ENCODE measurements around the gene PHLDA2.
A peak's percentile ranks its signal among the peaks of the same experiment; 100 is the strongest.
"Not testable (repeated sequence)": the region's sequence is repeated elsewhere in the genome, so short reads cannot be mapped to it uniquely, and the experiment has no call there.

The PHLDA2 gene

DNA sequence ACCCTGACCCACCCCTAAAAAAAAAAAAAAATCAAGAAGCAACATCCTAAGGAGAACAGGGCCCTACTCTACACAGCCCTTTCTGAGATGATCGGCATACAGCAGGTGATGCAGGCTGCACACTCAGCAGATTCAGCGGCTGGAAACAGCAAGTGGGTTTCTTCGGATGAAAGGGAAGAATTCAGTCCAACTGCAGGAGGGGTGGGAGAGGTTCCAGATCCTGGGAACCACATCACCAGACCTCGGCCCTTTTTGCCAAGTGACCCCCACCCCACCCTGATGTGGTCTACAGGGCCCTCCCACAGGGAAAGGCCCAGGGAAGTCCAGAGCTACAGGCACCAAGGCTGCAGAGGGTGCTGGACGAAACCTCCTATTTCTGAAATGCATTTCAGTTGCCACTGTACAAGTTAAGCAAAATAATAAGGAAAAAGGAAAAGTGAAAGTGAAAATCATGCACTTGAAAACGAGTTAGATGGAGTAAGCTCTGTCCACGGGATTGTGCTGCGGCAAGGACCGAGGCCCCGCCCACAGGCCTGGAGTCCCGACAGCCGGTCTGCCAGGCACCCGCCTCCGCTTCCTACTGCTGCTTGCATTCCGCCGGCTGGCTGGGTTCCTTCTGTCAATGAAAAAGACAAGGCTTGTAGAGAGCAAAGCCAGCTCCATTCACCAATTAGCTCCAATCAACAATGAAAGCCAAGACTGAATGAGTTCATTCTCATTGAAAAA lies 16.0 kb upstream of the PHLDA2 start:
- DNase-seq = no peak

DNA sequence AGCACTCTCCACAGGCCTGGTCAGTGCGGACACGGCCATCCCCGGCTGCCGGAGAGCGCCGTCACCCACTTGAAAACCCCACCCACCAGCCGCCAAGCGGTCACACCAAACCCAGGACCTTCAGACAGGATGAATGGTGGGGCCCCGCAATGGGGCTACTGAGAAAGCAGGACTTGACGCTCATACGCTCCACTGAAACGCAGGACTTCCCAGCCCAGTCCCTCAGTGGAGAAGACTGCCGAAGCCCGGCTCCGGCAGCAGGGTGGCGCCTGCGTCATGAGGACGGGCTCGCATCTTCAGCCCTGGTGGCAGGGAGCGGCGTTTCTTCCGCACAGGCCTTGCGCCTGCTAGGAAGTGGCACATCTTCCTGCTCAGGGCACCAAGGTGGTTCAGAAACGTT lies 15.3 kb upstream of the PHLDA2 start:
- DNase-seq = no peak

DNA sequence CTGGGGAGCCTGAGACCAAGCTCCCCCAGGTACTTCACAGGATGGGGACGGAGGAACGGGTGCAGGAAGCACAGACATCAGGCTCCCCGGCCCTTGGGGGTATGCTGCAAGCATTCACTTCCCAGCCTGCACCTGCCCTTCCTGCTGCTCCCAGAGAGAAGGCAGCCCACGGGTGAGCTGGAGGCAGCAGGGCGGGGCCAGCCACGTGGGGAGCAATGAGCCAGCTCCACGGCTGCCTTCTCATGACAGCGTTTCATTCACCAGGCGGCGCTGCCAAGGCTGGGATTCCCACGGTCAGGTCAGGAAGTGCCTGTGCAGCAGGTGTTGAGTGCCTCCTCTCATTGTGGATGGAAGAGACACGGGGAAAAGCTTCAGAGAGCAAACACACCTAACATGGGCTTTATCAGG lies 14.5 kb upstream of the PHLDA2 start:
- DNase-seq = no peak

DNA sequence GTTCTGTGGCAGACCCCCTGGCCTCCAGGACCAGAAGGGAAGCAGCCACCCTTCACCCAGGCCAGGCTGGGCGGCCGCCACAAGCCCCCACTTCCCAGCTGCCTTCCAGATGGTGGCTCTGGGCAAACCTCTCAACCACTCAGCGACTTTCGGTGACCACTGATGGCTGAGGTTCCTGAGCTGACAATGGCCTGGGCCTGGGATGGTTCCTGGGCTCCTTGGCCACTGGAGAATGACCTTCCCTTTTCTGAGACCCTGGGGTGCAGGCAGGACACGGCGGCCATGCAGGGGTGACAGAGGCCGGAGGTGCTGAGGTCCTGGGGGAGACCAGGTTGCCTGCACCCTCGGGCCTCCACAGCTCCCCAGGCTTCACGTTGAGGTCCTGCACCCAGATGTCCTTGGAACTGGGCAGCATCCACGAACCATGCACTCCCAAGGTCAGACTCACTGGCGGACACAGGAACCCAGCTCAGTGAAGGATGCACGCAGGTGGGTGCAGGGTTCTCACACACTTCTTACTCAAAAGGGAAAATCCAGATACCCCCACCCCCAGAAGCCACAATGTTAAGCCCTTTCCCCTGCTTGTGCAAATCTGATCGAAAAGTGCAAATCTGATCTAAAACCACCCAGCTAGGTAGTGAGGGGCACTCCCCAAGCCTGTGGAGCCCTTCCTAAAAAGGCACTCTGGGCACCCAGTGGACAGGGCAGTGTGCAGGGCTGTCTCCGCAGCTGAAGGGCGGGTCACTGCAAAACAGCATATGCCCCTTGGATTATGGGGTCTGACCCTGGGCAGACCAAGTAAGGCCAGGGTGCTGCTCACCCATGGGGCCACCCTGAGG lies 13.9 kb upstream of the PHLDA2 start:
- no peak for DNase-seq

DNA sequence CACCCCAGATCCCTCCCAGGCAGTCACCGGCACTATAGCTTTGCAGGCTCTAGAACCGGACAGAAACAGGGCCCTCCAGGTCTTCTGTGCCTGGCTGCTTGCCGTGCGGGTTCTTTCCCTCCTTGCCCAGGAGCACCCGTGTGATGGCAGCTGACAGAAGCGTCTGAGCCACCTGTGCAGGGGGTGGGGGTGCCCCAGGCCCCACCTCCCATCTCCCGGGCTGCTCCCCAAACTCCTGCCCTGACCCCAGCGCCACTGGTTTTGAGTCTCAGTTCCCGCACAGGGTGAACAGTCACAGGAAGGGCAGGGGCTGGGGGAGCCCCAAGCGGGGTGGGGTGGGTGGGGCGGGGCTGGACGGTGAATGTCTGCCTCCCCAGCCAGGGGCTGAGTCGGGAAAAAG lies 13.2 kb upstream of the PHLDA2 start:
- DNase-seq = no peak

DNA sequence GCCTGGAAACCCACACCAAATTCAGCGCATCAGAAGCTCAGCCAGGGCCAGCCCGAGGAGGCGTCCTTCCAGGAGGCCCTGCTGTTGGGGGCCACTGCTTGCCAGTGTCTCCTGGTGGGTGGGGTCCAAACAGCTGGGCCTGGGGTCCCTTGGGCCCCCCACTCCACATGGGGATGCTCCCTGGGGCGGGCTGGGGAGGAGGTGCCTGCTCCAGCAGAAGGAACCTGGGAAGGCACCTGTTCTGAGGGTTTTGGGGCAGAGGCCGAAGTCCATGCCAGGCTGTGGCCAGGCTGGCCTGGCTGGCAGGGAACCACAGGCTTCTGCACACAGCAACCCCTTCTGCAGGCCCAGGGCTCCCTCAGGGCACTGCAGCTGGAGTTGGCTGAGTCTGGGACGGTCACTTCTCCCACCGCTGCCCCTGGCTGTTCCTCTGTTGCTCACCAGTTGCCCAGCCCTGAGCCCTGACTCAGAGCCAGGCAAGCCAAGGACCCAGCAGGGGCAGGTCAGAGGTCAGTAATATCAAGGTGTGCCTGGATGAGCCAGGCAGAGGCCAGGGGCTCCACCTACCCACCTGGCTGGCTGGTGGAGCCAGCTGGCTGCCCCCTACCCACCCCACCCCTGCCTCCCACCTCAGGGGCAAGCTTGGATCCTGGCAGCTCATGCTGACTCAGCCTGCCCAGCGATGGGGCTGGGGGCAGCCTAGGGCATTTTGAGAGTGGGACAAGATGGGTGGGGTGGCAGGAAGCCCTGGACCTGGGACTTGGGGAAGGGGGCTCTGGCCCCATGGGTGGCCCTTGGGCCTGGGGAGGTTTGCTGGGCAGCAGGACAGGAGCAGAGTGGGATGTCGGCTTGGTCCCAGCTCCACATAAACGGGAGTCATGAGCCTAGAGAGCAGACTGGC lies 12.0 kb upstream of the PHLDA2 start:
- DNase-seq = no peak

DNA sequence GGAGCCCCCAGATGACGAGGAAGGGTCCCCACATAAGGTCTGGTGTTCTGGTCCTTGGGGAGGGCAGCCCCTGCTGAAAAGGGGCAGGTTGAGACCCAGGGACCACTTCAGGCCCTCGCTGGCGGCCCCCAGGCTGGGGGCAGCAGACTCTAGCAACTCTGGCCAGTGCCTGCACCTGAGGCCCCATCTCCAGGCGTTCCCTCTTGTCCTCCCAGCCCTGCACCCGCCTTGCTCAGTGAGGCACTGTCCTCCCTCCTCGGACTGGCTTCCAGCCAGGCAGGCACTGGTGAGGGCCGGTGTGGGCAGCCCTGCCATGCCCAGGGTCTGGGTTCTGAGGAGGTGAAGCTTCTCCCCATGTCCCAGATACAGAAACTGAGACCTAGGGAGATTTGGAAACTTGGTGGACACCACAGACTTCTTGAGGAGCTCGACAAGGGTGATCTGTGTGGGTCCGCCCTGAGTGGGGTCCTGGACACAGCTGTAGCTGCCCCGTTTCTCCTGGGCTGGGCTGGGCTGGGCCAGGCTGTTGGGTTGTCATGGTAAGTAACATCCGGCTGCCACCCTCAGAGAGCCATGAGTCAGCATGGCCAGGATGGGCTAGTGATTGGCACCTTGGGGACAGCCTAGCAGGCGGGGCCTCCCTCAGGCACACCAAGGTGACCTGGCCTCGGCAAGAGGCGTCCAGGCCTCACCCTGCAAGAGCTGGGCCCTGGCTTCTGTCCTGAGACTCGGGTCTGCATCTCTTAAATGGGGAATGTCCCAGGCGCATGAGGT lies 11.1 kb upstream of the PHLDA2 start:
- DNase-seq = no peak

DNA sequence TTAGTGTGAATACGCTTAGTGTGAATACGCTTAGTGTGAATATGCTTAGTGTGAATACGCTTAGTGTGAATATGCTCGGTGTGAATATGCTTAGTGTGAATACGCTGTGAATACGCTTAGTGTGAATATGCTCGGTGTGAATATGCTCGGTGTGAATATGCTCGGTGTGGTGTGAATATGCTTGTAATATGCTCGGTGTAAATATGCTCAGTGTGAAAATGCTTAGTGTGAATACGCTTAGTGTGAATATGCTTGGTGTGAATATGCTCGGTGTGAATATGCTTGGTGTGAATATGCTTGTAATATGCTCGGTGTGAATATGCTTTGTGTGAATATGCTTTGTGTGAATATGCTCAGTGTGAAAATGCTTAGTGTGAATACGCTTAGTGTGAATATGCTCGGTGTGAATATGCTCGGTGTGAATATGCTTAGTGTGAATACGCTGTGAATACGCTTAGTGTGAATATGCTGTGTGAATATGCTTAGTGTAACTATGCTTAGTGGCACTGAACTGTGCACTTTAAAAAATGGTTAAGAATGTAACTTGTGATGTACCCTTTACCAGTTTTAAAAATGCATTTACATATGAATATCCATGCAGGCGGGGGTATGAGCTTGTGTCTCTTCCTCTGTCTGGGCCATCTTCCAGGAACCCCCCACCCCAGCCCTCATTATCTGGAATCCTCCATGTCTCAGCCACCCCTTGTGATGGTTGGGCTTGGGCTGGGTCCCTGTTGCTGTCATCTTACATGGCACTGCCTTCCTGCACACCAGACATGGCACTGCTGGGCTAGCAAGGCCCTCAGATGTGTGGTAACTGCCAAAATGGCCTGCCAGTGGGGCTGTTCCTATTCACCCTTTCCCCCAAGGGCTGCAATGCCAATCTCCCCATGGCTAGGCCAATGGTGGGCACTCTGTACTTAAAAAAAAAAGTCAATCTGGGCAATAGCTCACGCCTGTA lies 9.5 kb upstream of the PHLDA2 start:
- DNase-seq = not testable (repeated sequence)

DNA sequence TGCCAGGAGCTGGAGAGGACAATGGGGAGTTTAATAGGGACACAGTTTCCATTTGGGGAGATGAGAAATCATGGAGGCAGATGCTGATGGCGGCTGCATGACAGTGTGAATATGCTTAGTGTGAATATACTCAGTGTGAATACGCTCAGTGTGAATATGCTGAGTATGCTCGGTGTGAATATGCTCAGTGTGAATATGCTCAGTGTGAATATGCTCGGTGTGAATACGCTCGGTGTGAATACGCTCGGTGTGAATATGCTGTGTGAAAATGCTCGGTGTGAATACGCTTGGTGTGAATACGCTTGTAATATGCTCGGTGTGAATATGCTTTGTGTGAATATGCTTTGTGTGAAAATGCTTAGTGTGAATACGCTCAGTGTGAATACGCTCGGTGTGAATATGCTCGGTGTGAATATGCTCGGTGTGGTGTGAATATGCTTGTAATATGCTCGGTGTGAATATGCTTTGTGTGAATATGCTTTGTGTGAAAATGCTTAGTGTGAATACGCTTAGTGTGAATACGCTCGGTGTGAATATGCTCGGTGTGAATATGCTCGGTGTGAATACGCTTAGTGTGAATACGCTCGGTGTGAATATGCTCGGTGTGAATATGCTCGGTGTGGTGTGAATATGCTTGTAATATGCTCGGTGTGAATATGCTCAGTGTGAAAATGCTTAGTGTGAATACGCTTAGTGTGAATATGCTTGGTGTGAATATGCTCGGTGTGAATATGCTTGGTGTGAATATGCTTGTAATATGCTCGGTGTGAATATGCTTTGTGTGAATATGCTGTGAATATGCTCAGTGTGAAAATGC lies 8.6 kb upstream of the PHLDA2 start:
- not testable (repeated sequence) for DNase-seq

DNA sequence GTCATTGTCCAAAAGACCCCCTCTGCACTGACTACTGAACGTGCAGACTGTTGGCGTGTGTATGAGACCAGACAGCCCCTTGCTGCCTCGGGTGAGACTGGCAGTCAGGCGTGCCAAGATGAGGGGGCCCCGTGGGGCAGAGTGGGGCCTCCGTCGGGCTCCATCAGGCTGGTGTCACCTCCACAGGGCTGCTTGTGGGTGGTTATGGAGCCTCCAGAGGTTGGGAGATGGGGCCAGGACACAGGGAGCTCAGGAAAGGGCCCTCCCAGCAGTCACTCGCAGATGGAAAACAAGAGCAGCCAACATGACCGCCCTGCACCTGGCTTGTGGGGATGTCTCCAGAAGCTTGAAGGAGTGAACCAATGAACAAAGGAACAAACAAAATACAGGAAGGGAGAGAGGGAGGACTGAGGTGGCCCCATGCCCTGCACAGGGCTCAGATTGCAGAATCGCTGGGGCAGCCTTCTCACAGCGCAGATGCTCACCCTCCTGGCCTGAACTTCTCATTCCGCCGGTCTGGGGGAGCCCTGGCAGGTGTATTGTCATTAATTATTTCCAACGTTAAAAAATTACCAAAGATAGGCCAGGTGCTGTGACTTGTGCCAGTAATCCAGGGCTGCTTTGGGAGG lies 5.5 kb upstream of the PHLDA2 start:
- DNase-seq = no peak

DNA sequence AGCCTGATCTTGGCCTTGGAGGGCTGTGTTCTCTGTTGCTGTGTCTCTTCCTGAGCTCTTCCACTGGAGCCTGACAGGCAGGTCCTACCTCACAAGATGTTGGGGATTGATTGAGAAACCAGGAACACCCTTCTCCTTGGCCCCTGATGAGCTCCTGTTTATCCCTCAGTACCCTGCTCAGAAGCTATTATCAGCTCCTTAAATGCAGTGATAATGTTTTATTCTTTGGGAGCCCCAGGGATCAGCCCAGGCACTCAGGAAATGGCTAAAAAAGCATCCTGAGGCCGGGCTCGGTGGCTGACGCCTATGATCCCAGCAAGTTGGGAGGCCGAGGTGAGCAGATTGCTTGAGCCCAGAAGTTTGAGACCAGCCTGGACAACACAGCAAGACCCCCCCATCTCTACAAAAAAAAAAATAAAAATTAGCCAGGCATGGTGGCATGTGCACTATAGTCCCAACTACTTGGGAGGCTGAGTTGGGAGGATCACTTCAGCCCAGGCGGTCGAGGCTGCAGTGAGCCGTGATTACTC lies 4.9 kb upstream of the PHLDA2 start:
- DNase-seq = no peak

DNA sequence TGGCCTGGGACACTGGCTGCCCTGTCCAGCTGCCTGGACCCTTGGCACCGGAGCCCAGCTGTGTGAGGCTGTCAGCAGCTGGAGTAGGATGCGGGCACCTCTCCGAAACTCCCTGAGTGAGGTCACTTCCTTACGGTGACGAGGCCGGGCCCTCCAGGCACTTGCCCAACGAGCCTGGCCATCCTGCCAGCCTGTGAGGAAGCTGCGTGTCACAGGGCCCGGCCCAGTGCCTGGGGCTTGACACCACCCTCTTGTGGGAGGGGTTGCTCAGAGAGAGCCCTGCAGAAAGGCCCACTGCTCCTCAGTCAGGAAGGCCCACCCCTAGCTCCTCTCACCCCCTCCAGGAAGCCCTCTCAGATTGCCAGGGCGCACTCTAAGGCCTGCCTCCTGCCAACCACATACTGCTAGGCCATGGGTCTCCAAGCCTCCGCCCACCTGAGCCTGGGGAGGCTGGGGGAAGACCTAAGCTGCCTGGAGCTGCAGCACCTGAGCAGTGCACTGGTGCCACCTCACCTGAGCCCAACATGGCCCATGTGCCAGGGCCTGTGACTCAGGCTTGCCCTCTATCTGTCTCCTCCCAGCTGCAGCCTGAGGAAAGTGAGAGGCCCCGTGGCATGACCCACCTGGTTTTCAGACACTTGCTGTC lies 4.3 kb upstream of the PHLDA2 start:
- no peak for DNase-seq

DNA sequence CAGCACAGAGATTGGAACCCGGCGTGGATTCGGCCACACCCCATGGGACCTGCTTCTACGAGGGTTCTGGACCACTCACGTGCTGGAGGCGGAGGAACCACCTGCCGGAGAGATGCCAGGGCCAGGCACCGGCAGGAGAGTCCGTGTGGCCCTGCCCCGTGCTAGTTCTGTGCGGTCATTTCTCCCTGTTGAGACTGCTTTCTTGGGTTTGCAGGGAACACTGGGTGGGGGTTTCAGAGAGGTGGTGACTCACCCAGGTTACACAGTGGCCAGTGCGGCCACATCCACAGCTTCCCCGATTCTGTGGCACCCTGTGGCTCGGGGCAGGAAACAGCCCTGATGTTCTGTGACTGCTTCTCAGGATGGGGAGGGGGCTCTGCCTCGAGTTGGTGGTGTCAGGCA lies 3.6 kb upstream of the PHLDA2 start:
- no peak for DNase-seq

DNA sequence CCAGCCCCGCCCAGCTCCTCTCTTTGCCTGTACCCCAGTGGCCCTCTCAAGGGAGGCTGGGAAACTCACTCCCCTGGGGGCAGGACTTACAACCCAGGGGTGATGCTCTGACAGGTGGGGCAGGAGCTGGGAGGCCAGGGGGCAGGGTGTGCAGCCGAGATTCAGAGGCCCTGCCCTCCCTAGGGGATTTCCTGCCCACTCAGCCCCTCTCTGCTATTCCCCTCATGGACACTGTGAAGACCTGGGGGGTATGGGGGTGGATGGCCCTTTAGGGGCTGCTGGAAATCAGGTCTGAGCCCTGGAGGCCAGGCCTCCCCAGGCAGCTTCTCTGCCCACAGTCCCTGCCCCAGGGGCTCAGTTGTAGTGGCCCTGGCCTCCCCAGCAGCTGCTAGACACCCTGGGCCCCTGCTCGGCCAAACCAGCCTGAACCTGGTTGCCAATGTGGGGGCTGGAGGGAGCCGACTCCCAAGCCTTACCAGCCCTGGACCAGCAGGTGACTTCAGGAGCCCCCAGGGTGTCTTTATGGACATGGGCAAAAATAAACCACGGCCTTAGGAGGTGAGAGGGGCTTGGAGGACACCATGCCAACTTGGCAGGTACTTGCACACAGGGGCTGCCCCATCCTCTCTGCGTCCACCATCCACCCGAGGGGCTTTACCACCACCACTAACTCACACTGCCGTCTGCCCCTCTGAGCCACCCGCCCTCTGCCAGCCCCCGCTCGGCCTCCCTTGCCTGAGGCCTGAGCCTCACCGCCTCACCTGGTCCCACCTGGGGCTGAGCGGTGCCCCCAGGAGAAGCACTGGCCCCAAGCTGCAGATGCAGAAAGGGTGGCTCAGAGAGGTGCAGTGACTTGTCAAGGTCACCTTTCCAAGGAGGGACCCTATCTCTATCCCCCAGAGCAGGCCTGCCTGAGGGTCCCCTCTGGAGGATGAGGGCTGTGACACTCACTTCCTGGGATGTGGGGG lies 2.8 kb upstream of the PHLDA2 start:
- DNase-seq = no peak

DNA sequence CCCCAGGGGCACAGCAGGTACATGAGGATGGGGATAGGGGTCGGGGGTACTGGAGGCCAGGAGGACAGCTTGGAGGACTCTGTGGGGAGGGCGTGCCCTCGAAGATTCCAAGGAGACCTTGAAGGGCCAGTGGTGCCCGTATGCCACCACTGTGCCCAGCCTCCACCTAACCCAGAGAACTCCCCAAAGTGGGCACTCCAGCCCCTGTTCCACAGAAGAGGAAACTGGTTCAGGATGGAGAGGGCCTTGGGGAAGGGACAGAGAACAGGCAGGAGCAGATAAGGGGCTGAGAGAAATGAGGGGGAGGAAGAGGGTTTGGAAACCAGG lies 2.2 kb upstream of the PHLDA2 start:
- DNase-seq = no peak

DNA sequence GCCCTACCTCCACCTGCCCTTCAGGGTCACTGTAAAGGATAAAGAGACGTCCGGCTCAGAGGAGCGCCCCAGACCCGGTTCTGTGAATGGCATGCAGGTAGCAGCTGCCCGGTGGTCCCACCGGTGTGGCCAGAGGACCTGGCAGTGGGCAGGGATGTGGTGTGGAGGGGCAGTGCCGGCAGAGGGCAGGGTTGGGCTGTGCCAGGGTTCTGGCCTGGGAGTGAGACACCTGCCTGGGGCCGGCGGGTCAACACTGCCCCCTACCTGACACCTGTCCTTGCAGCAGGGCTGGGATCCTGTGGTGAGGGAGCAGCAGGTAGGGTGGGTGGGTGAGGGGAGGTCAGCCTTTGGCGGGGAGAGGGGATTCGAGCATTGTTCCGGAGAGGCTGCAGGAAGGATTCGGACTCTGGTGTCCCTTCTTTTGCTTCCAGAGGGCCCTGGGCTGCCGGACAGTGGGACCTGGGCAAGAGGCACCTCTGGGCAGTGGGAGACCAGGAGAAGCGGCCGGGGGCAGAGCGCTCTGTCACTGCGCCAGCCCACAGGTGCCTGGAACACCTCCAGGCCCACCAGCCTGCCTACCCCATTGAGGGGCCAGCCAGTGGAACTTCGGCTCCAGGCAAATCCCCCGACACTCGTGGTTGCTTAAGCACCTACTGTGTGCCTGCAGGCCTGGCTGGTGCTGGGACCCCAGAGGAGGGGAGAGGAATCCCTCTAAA lies 1.6 kb upstream of the PHLDA2 start:
- peak; percentile 50 for DNase-seq

DNA sequence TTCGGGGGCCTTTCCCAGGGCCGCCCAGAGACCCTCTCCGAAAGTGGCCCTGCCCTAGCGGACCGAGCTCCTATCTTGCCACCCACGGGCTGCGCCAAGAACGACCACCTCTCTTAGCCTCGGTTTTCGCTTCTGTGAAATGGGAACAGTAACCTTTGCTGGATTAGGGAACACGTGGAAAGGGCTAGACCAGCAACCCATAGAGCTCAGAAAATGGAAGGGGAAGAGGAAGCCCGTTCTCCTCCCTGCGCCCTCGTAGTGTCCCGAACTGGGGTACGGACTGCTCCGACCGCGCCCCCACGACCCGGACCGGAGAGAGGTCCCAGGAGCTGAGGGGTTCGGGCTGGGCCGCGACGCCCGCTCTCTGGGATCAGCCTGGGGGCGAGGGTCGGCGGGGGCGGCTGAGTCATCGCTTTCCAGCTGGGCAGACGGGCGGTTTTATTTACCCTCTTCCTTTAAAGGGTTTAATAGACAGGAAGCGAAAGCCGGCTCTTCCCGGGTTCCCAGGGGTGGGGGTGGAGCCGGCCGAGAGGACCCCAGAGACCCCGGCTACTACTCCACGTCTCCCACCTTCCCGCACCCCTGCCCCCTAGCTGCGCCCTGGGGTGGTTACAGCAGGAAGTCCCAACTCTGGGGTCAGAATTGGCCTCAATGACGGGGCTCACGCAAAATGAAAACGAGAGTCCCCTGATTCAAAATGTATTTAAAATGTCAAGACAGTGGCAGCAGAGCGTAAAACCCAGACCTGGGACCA lies 907 bp upstream of the PHLDA2 start:
- peak; percentile 31 for DNase-seq

Data from NCI-H748 treated with DMSO at 0.1 percent for 48 hours (cell line).